ENCODE measurements around the gene MPLKIP.
"Not testable (repeated sequence)": the region's sequence is repeated elsewhere in the genome, so short reads cannot be mapped to it uniquely, and the experiment has no call there.

The MPLKIP gene

GRCh38 chr7:40133561-40134427 is 628 bp downstream of the MPLKIP start:
- DNase-seq (ENCODE audit: low read depth in 2 of 3, low spot score in 2 of 3) = no peak

GRCh38 chr7:40122940-40123254 is 11.5 kb downstream of the MPLKIP start:
- DNase-seq (ENCODE audit: low read depth in 2 of 3, low spot score in 2 of 3) = no peak

- DNase-seq (ENCODE audit: low read depth in 2 of 3, low spot score in 2 of 3) = not testable (repeated sequence)
Measured at GRCh38 chr7:40122100-40122939, 12.1 kb downstream of the MPLKIP start.

- no peak for DNase-seq (ENCODE audit: low read depth in 2 of 3, low spot score in 2 of 3)
Measured at GRCh38 chr7:40120020-40120419, 14.4 kb downstream of the MPLKIP start.

- not testable (repeated sequence) for DNase-seq (ENCODE audit: low read depth in 2 of 3, low spot score in 2 of 3)
Measured at GRCh38 chr7:40118201-40118600, 16.2 kb downstream of the MPLKIP start.

- DNase-seq (ENCODE audit: low read depth in 2 of 3, low spot score in 2 of 3) = not testable (repeated sequence)
Measured at GRCh38 chr7:40117199-40117598, 17.2 kb downstream of the MPLKIP start.

GRCh38 chr7:40115936-40116335 is 18.5 kb downstream of the MPLKIP start:
- DNase-seq (ENCODE audit: low read depth in 2 of 3, low spot score in 2 of 3) = no peak

- DNase-seq (ENCODE audit: low read depth in 2 of 3, low spot score in 2 of 3) = no peak
Measured at GRCh38 chr7:40105879-40106473, 28.4 kb downstream of the MPLKIP start.

- DNase-seq (ENCODE audit: low read depth in 2 of 3, low spot score in 2 of 3) = no peak
Measured at GRCh38 chr7:40102897-40103296, 31.5 kb downstream of the MPLKIP start.

GRCh38 chr7:40101201-40101600 is 33.2 kb downstream of the MPLKIP start:
- DNase-seq (ENCODE audit: low read depth in 2 of 3, low spot score in 2 of 3) = no peak

GRCh38 chr7:40099837-40100236 is 34.6 kb downstream of the MPLKIP start:
- no peak for DNase-seq (ENCODE audit: low read depth in 2 of 3, low spot score in 2 of 3)

- DNase-seq (ENCODE audit: low read depth in 2 of 3, low spot score in 2 of 3) = no peak
Measured at GRCh38 chr7:40098810-40099209, 35.6 kb downstream of the MPLKIP start.

GRCh38 chr7:40097728-40098127 is 36.7 kb downstream of the MPLKIP start:
- DNase-seq (ENCODE audit: low read depth in 2 of 3, low spot score in 2 of 3) = no peak

GRCh38 chr7:40095695-40096327 is 38.6 kb downstream of the MPLKIP start:
- no peak for DNase-seq (ENCODE audit: low read depth in 2 of 3, low spot score in 2 of 3)

- DNase-seq (ENCODE audit: low read depth in 2 of 3, low spot score in 2 of 3) = no peak
Measured at GRCh38 chr7:40095230-40095629, 39.2 kb downstream of the MPLKIP start.

- no peak for DNase-seq (ENCODE audit: low read depth in 2 of 3, low spot score in 2 of 3)
Measured at GRCh38 chr7:40093631-40094350, 40.6 kb downstream of the MPLKIP start.

GRCh38 chr7:40092182-40092581 is 42.2 kb downstream of the MPLKIP start:
- no peak for DNase-seq (ENCODE audit: low read depth in 2 of 3, low spot score in 2 of 3)

GRCh38 chr7:40077849-40078248 is 56.6 kb downstream of the MPLKIP start:
- no peak for DNase-seq (ENCODE audit: low read depth in 2 of 3, low spot score in 2 of 3)
